Activated naive CD8-positive, alpha-beta T cell treated with anti-CD3 and anti-CD28 coated beads, Interleukin-2, amount 10 ng/mL, durations not matched to agents 7 days and 5 days (primary cell): ENCODE measurements around the gene UBTD1. TPM values are rescaled to one million over a fixed set of nuclear protein-coding genes. Genes with fewer than 3 reads are reported as not detected.

Experiments used
- ATAC-seq: fragments of 150-1000 bp; cut with Tn5 transposase; one replicate; pipeline ENCODE4 v1.10.0; 2021; ENCODE audit warnings: low read depth, moderate library complexity
- POLR2A ChIA-PET: fragments of 350-600 bp; sonication (Branson Sonifier 250); formaldehyde crosslinking; loops from one replicate; lab custom pipeline; 2021; ENCODE audit warnings: antibody characterized with exemption; lab: Charles Lee
- DNase-seq: peaks from one replicate; pipeline ENCODE4 v3.0.0; 2021
- H3K27ac Mint-ChIP-seq: one replicate; pipeline ENCODE4 v1.8.0; 2022; ENCODE audit warnings: mild to moderate bottlenecking, mixed read lengths
- H3K27me3 Mint-ChIP-seq: one replicate; pipeline ENCODE4 v1.8.0; 2022; ENCODE audit warnings: mild to moderate bottlenecking, moderate library complexity, mixed read lengths
- H3K36me3 Mint-ChIP-seq: one replicate; pipeline ENCODE4 v1.8.0; 2021; ENCODE audit warnings: mild to moderate bottlenecking, mixed read lengths
- H3K4me1 Mint-ChIP-seq: one replicate; pipeline ENCODE4 v1.8.0; 2021; ENCODE audit warnings: mixed read lengths
- H3K4me3 Mint-ChIP-seq: one replicate; pipeline ENCODE4 v1.8.0; 2022; ENCODE audit warnings: mild to moderate bottlenecking, moderate library complexity, mixed read lengths
- H3K9me3 Mint-ChIP-seq: one replicate; pipeline ENCODE4 v1.8.0; 2021; ENCODE audit warnings: mixed read lengths
- total RNA-seq, 2 experiments: library from RNA; stranded (reverse); gene quantifications; one replicate each; pipeline ENCODE4 v1.2.3, GENCODE V29; 2021

Gene UBTD1
- total RNA-seq, 2 experiments from 2014 or later, result 1.1 to 1.4 TPM

DNA sequence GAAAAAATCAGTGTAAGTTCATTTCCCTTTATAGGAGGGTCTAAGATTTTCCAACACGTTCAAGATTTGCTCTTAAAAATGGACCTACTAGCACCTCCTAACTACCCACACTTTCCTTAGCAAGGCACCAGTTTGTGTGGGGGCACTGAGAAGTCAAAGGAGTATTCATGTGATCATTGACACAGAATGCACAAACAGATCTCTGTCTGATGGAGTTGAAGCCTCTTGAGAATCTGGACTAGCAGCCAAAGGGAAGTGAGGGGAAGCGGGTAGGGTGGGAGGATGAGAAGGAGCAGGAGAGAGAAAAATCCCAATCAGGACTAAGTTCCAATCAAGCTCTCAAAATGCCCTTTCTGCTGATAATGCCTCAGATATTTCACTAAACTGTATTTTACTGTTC lies 4.6 kb upstream of the UBTD1 start:
- DNase-seq, result no peak
- ATAC-seq, result no peak
- H3K27ac Mint-ChIP-seq, result no peak overlapping the region
- H3K9me3 Mint-ChIP-seq, result no peaks in the 10 kb centered on the region
- H3K27me3 Mint-ChIP-seq, result no peaks in the 10 kb centered on the region
- H3K4me3 Mint-ChIP-seq, result no peak overlapping the region
- peaks cover 38% of the 10 kb centered on the region for H3K4me1 Mint-ChIP-seq
- peaks cover 8% of the 10 kb centered on the region for H3K36me3 Mint-ChIP-seq
- POLR2A ChIA-PET, result no interaction called here

DNA sequence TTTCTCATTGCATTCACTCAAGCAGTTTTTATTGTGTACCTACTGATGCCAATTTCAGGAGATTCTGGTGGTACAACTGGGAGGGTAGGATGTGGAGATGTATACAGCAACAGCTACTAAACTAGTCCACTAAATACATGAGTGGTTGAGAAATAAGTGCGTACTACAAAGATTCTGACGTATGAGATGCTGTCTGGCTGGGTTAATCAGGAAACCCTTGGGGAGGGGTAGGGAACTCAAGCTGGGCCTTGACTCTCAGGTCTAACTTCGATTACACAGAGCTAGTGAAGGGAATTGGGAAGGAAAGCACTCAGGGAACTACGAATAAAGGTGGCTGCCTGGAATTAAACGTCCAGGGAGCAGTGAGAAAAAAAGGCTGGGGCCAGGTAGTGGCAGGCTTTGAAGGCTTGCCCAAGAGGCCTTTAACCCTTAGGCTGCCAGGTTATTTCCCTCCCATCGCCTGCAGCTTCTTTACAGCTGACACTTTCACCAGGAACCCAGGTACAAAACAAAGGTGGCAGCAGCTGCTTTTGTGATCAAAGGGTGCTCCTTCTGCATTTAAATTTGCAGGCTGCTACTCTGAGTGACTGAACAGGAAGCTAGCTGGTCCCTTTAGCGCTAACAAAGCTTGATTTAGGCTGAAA lies 3.7 kb upstream of the UBTD1 start:
- Mint-ChIP-seq H3K27ac (peak overlapping the region; percentile 56), H3K9me3 (no peaks in the 10 kb centered on the region), H3K4me3 (peak overlapping the region; percentile 59), H3K4me1 (peaks cover 36% of the 10 kb centered on the region), H3K27me3 (peaks cover 5% of the 10 kb centered on the region), H3K36me3 (peaks cover 8% of the 10 kb centered on the region)
- POLR2A ChIA-PET, result interaction anchor here (1.0 kb wide), 2 partner anchors 80 to 136 kb away, joined by 3 read pairs; no protein-coding TSS in a partner anchor
- DNase-seq, result no peak
- ATAC-seq, result no peak

DNA sequence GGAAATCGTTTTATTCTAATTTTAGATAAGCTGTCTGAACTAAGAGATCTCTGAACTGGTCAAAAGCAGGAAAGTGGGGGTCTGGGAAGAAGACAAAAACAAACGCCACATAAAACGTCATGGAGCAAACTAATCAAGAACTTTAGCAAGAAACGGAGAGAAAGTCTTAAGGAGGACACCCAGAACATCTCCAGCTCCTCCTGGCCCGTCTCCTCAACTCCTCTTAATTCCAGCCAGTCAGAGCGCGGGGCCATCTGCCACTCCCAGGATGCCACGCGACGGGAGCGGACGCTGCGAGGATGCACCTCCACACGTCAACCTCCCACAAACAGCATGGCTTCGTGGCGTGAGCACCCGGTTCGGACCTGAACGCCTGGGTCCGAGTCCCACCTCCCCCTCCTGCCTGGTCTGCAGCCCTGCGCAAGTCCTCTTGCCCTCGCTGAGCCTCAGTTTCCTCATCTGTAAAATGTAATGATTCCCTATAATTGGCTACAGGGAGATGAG lies 1.1 kb upstream of the UBTD1 start:
- peak; percentile 31 for ATAC-seq
- POLR2A ChIA-PET, result interaction anchor here (0.5 to 0.7 kb wide), 2 partner anchors 84 to 163 kb away, joined by 3 read pairs; no protein-coding TSS in a partner anchor
- Mint-ChIP-seq H3K9me3 (no peaks in the 10 kb centered on the region), H3K36me3 (peaks cover 4% of the 10 kb centered on the region), H3K4me1 (peaks cover 38% of the 10 kb centered on the region), H3K4me3 (peak overlapping the region; percentile 94), H3K27me3 (peaks cover 31% of the 10 kb centered on the region), H3K27ac (peak overlapping the region; percentile 98)
- DNase-seq, result peak; percentile 75

DNA sequence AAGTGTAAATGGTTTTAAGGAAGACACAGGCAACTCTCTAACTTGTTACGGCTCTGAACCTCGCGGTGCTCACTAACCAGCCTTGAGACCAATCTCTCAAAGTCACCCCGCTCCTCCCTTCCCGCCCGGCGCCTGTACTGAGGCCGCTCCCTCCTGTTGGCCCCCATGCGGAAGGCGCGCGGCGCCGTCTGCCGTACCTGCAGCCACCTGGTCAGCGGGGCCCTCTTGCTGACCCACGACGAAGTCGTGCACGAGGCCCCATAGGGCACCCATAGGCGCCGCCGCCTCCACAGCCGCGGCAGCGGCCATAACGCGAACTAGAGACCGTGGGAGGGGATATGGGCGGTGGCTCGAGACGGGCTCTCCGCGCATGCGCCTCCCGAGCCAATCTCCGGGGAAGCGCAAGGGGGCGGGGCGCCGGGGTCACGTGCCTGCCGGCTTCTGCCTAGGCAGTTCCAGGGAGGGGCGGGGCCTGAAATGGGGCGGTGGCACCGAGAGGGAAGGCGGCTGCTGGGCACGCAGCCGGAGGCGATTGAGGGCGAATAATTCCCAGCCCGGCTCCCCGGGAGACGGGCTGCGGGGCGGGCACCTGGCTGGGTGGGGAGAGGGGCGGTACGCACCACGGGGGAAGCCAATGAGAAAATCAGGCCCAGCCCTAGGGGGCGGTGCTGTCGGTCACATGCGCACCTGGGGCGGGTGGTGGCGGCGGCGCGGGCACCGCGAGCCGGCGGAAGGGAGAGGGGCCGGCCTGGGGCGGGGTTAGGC lies 466 bp upstream of the UBTD1 start, which contains the start of gene MMS19:
MMS19 (minus strand) TSS at position 347 of the 765 bp plus-strand sequence; CDS start at position 309, 38 bp downstream.
- Mint-ChIP-seq H3K27ac (peak within 1 kb of the TSS; percentile 98), H3K9me3 (no peaks in the 10 kb centered on the region), H3K27me3 (peaks cover 35% of the 10 kb centered on the region), H3K4me1 (peaks cover 38% of the 10 kb centered on the region), H3K36me3 (peaks cover 4% of the 10 kb centered on the region), H3K4me3 (peak within 1 kb of the TSS; percentile 94)
- POLR2A ChIA-PET, result interaction anchor here (0.5 to 2.0 kb wide), 3 partner anchors 10 to 163 kb away, joined by 3 to 5 read pairs (median 4); no protein-coding TSS in a partner anchor
- peak; percentile 100 for DNase-seq
- peak; percentile 91 for ATAC-seq

DNA sequence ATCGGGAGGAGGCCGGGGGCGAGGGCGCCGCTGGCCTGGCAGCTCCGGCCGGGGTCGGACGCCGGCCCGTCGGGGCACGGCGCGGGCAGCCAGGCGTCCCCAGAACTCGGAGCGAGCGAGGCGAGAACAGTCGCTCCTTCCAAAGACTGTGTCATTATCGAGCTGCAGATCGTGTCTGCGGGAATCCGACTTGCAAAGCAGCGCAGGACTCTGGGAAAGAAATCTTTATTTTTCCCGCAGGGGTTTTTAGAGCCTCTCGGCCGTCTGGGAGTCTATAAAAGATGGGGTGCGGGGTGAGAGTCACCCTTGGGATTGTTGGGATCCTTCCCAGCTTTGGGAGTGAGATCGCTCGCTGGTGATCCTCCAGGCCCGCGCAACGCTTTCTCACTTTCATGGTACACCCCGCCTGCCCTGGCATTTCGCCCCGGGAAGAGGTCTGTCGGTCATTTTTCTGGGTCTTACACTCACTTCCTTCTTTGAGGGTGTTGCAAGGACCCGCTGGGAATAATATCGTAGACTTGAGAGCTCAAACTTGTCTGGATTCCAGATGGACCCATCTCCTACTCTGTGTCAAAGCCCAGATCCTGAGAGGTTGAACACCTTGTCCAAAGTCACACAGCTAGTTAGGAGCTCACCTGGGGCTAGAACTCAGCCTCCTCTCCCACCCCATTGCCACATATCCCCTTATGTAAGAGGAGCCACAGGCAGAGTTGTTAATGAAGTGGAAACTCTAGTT lies 1.0 kb downstream of the UBTD1 start:
- DNase-seq, result no peak
- peaks cover 35% of the 10 kb centered on the region for H3K27me3 Mint-ChIP-seq
- H3K4me1 Mint-ChIP-seq, result peaks cover 30% of the 10 kb centered on the region
- H3K9me3 Mint-ChIP-seq, result no peaks in the 10 kb centered on the region
- H3K36me3 Mint-ChIP-seq, result no peaks in the 10 kb centered on the region
- no peak overlapping the region for H3K27ac Mint-ChIP-seq
- POLR2A ChIA-PET, result interaction anchor here (2.0 kb wide), 1 partner anchor 10 kb away, joined by 5 read pairs; no protein-coding TSS in a partner anchor
- ATAC-seq, result no peak
- peak overlapping the region; percentile 47 for H3K4me3 Mint-ChIP-seq

DNA sequence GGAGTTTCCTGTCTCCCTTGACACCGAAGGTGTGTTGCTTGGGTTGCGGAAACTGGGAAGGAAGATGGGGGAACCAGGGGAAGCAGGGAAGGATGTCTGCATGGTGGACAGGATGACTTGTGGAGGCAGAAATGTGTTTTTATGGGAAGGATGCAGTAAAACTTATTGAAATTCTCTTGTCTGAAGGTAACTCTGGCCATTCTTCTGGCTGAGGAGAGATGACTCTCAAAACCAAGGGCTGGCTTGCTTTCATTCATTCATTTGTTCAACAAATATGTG lies 1.5 kb downstream of the UBTD1 start:
- H3K27me3 Mint-ChIP-seq, result peaks cover 35% of the 10 kb centered on the region
- no peak overlapping the region for H3K4me3 Mint-ChIP-seq
- DNase-seq (no peak), ATAC-seq (no peak)
- no peak overlapping the region for H3K27ac Mint-ChIP-seq
- no peaks in the 10 kb centered on the region for H3K9me3 Mint-ChIP-seq
- POLR2A ChIA-PET, result interaction anchor here (2.0 kb wide), 1 partner anchor 9 kb away, joined by 5 read pairs; no protein-coding TSS in a partner anchor
- H3K36me3 Mint-ChIP-seq, result no peaks in the 10 kb centered on the region
- peaks cover 25% of the 10 kb centered on the region for H3K4me1 Mint-ChIP-seq

DNA sequence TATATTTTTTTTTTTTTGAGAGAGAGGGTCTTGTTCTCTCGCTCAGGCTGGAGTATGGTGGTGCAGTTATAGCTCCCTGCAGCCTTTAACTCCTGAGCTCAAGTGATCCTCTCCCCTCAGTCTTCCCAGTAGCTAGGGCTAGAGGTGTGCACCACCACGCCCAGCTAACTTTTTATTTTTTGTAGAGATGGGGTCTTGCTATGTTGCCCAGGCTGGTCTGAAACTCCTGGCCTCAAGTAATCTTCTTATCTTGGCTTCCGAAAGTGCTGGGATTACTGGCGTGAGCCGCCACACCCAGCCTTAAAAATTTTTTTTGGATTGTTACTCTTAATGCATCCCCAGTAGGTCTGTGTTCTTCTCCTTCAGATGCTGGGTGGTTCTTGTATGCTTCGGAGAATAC lies 4.2 kb downstream of the UBTD1 start:
- no peak for ATAC-seq
- POLR2A ChIA-PET, result no interaction called here
- DNase-seq, result no peak
- Mint-ChIP-seq H3K4me3 (no peak overlapping the region), H3K4me1 (peaks cover 10% of the 10 kb centered on the region), H3K9me3 (no peaks in the 10 kb centered on the region), H3K27me3 (peaks cover 35% of the 10 kb centered on the region), H3K36me3 (no peaks in the 10 kb centered on the region), H3K27ac (no peak overlapping the region)

DNA sequence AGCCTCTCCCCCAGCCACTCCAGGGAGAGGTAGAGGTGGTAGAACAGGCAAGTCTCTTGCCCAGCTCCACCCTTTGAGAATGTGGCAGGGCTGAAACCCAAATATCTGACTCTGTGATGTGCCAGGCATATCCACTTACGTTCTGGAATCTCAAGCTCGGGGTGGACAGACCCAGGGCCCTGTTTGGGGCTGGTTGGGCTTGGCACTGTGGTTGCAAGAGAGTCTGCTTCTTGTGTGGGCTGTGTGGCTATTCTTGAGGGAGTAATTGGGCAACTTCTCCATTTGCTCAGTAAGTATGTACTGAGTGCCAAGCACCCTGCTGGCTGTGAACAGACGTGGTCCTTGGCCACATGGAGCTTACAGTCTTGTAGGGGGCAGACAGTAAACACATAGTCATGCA lies 4.7 kb downstream of the UBTD1 start:
- Mint-ChIP-seq H3K27me3 (peaks cover 35% of the 10 kb centered on the region), H3K9me3 (no peaks in the 10 kb centered on the region), H3K4me1 (peaks cover 10% of the 10 kb centered on the region), H3K4me3 (no peak overlapping the region), H3K27ac (no peak overlapping the region), H3K36me3 (no peaks in the 10 kb centered on the region)
- POLR2A ChIA-PET, result no interaction called here
- no peak for DNase-seq
- ATAC-seq, result no peak

DNA sequence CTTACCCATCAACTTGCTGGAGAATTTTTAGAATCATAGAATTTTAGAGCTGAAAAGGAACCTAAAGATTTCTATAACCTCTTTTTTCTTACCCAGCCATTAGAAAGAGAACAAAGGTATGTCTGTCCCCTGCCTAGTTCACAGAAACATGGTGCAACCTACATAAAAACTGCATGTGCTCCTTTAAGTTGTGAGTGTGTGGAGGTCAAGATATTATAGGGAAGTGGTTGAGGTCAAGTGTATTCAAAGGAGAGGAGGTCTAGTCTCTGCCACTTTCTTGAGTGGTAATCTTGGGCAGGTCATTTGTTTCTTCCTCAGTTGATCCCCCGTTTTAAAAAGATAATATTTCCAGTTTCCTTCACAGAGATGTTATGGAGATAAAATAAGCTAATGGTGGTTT lies 6.4 kb downstream of the UBTD1 start:
- POLR2A ChIA-PET, result no interaction called here
- DNase-seq (no peak), ATAC-seq (no peak)
- Mint-ChIP-seq H3K27me3 (peaks cover 29% of the 10 kb centered on the region), H3K27ac (no peak overlapping the region), H3K4me3 (no peak overlapping the region), H3K36me3 (no peaks in the 10 kb centered on the region), H3K9me3 (no peaks in the 10 kb centered on the region), H3K4me1 (peaks cover 6% of the 10 kb centered on the region)

DNA sequence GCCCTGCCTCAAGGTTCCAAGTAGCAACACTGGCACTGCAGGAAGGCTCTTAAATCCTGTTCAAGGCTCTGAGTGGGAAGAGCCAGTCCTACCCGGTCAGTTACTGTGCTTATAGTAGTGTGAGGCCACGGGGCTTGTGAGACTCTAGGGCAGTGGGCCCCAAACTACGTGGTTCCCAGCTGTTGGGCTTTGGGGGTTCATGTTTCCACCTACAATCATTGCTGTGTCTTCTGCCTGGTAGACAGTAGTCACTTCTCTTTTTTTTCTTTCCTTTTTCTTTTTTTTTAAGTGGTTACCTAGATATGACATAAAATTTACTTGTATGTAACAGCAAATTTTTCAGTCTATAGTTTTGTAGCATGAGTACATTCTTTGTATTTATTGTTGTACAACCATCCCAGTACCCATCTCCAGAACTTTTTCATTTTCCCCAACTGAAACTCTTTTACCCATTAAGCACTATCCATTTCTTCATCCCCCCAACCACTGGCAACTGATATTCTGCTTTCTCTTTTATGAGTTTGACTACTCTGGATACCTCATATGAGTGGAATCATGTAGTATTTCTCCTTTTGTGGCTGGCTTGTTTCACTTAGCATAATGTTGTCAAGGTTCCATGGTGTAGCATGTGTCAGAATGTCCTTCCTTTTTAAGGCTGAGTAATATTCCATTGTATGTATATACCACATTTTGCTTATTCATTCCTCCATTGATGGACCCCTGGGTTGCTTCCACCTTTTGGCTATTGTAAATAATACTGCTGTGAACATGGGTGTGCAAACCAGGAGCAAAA lies 7.7 kb downstream of the UBTD1 start:
- Mint-ChIP-seq H3K4me3 (no peak overlapping the region), H3K27ac (no peak overlapping the region), H3K36me3 (no peaks in the 10 kb centered on the region), H3K27me3 (peaks cover 16% of the 10 kb centered on the region), H3K9me3 (no peaks in the 10 kb centered on the region), H3K4me1 (no peaks in the 10 kb centered on the region)
- no peak for DNase-seq
- no peak for ATAC-seq
- POLR2A ChIA-PET, result no interaction called here

DNA sequence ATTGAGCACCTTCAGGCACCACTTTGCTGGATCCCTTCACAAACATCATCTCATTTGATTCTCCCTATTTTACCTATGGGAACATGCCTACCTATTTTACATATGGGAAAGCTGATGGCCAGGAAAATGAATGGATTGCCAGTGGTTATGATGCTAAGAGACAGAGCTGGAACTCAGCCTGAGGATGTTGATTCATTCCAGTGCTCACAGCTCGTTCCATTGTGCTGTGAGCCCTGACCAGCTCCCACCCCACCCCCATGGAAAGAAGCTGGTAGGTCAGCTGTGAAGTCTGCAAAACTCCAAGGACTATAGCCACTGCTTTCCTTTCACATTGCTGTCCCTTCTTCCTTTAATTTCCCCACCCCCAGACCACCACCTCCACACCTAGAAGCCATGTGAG lies 9.6 kb downstream of the UBTD1 start:
- Mint-ChIP-seq H3K27ac (no peak overlapping the region), H3K4me1 (peaks cover 3% of the 10 kb centered on the region), H3K9me3 (no peaks in the 10 kb centered on the region), H3K36me3 (no peaks in the 10 kb centered on the region), H3K27me3 (no peaks in the 10 kb centered on the region), H3K4me3 (no peak overlapping the region)
- POLR2A ChIA-PET, result no interaction called here
- no peak for DNase-seq
- no peak for ATAC-seq

DNA sequence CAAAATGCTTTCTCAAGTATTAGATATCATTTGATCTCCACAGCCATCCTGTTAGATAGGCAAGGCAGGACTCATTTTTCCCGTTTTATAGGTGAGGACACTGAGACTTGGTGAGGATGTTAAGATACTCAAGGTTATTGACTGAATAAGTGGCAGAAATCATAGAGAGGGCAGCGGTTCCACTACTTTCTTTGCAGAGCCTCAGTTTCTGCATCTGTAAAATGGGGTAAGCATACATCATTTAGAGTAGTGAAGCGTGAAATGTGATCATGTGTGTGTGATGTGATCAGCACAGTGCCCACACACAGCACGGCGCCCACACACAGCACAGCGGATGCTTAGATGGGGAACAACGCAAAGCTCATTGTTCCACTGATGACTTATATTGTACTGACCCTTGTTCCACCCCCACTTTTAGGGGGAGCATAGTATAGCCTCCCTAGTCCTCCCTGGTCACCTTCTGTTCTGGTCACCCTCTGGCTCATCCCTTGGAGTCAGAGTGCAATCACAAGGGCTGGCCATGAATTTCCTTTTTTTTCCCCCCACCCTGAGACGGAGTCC lies 10.5 kb downstream of the UBTD1 start:
- DNase-seq (no peak), ATAC-seq (no peak)
- peaks cover 3% of the 10 kb centered on the region for H3K4me1 Mint-ChIP-seq
- H3K27ac Mint-ChIP-seq, result no peak overlapping the region
- no peaks in the 10 kb centered on the region for H3K9me3 Mint-ChIP-seq
- peaks cover 4% of the 10 kb centered on the region for H3K27me3 Mint-ChIP-seq
- POLR2A ChIA-PET, result interaction anchor here (0.6 to 1.2 kb wide), 2 partner anchors 10 to 195 kb away, joined by 3 to 5 read pairs; partner anchors contain the start of gene UBTD1
- H3K36me3 Mint-ChIP-seq, result no peaks in the 10 kb centered on the region
- no peak overlapping the region for H3K4me3 Mint-ChIP-seq
